Measurements from ENCODE around the gene TSPY10.
"Not testable (repeated sequence)": the region's sequence is repeated elsewhere in the genome, so short reads cannot be mapped to it uniquely, and the experiment has no call there.

TSPY10 gene

GRCh38 chrY:9527580-9527979, at the start of gene TSPY10:
Gene TSPY10, plus strand, starts transcription at chrY:9527880. Its CDS starts 46 bp downstream, at chrY:9527926.
- FAIRE-seq: not testable (repeated sequence)

- not testable (repeated sequence) for FAIRE-seq
These were observed 40.7 kb upstream of the TSPY10 start, which contains the start of gene TSPY9 for GRCh38 chrY:9486967-9487366. Gene TSPY9, plus strand, starts transcription at chrY:9487267. Its CDS starts 46 bp downstream, at chrY:9487313.

- FAIRE-seq: not testable (repeated sequence)
These were observed 23.3 kb upstream of the TSPY10 start for GRCh38 chrY:9504396-9504795.

GRCh38 chrY:9516287-9516686, 11.4 kb upstream of the TSPY10 start:
- not testable (repeated sequence) for FAIRE-seq

Data from A204.1 (cell line).